HCT116 (cell line): ENCODE results near the gene CFDP1. TPM values are rescaled to one million over a fixed set of nuclear protein-coding genes. Genes with fewer than 3 reads are reported as not detected.

Source experiments
- ATAC-seq: fragments of 200-7000 bp; cut with Tn5 transposase; 2 replicates; pipeline ENCODE4 v1.9.1; 2020; ENCODE audit warnings: mild to moderate bottlenecking, moderate library complexity
- BruUV-seq: library from RNA; stranded (reverse); fragments of 400-500 nt; replicated peaks from 2 replicates; lab custom pipeline; 2021; lab: Mats Ljungman, UMichigan
- CTCF ChIA-PET: fragments of 300-600 bp; sonication (Branson Sonifier 250); formaldehyde crosslinking; loops from one replicate; lab custom pipeline; 2021; ENCODE audit warnings: antibody characterized with exemption; lab: Charles Lee
- POLR2A ChIA-PET: fragments of 300-600, 350-600 bp; sonication (Branson Sonifier 250); formaldehyde crosslinking; loops from one replicate; lab custom pipeline; 2021; ENCODE audit warnings: antibody characterized with exemption; lab: Charles Lee
- RAD21 ChIA-PET, 2 experiments: fragments of 300-600 bp; sonication (Branson Sonifier 250); formaldehyde crosslinking; loops; one replicate each; lab custom pipeline; 2023; ENCODE audit warnings: low total read pairs in 2 of 2; ENCODE audit not compliant: uncharacterized antibody in 2 of 2, unreplicated experiment in 2 of 2, low non-redundant PET in 1 of 2; lab: Charles Lee
- DNase-seq: peaks from one replicate; pipeline ENCODE4 v3.0.0-alpha.2; 2010; ENCODE audit warnings: low read depth, low spot score
- H2AFZ ChIP-seq: fragments of 200-600 bp; shearing (Covaris generic), sonication (generic); 2 replicates; pipeline ENCODE4 v1.6.1; 2017; ENCODE audit warnings: low read depth, mixed run types, mixed read lengths, antibody characterized with exemption, low read length; ENCODE audit not compliant: poor library complexity, severe bottlenecking
- H3K27ac ChIP-seq: 2 replicates; pipeline ENCODE4 v1.5.1; 2012; ENCODE audit warnings: low read depth, low read length
- H3K27me3 ChIP-seq: fragments of 200-600 bp; sonication (generic); 2 replicates; pipeline ENCODE4 v1.6.1; 2016; ENCODE audit warnings: mixed run types, low read length, mixed read lengths; ENCODE audit not compliant: insufficient read depth
- H3K36me3 ChIP-seq, 2 experiments: fragments of 200-500 bp in 1 of 2; fragments of 200-600 bp in 1 of 2; sonication (Bioruptor generic) in 1 of 2; sonication (generic) in 1 of 2; 2 replicates each; pipeline versions ENCODE4 v1.5.1 to v1.6.1; 2014 to 2016; ENCODE audit warnings: low read length in 2 of 2, inconsistent platforms in 1 of 2, mixed read lengths in 1 of 2, mixed run types in 1 of 2; ENCODE audit not compliant: insufficient read depth in 2 of 2, control insufficient read depth in 1 of 2
- H3K4me1 ChIP-seq, 2 experiments: fragments of 200-600 bp in 1 of 2; sonication (generic) in 1 of 2; 2 replicates each; pipeline versions ENCODE4 v1.5.1 to v1.6.1; 2012 to 2017; ENCODE audit warnings: low read length in 2 of 2, inconsistent platforms in 1 of 2, mild to moderate bottlenecking in 1 of 2, mixed read lengths in 1 of 2, mixed run types in 1 of 2, moderate library complexity in 1 of 2; ENCODE audit not compliant: insufficient read depth in 2 of 2, control insufficient read depth in 1 of 2
- H3K4me2 ChIP-seq: fragments of 200-600 bp; sonication (generic); 2 replicates; pipeline ENCODE4 v1.6.1; 2017; ENCODE audit warnings: mixed run types, low read length, mixed read lengths
- H3K4me3 ChIP-seq, 2 experiments: fragments of 200-600 bp in 1 of 2; sonication (generic) in 1 of 2; replicated peaks in 1 of 2; 2 replicates each; pipeline ENCODE4 v1.5.1; 2011 to 2016; ENCODE audit warnings: low read length in 2 of 2, control low read depth in 1 of 2, low read depth in 1 of 2, mild to moderate bottlenecking in 1 of 2, mixed read lengths in 1 of 2, mixed run types in 1 of 2
- H3K79me2 ChIP-seq: fragments of 200-600 bp; sonication (generic); 2 replicates; pipeline ENCODE4 v1.6.1; 2017; ENCODE audit warnings: mild to moderate bottlenecking, mixed run types, low read length, moderate library complexity, mixed read lengths; ENCODE audit not compliant: insufficient read depth
- H3K9ac ChIP-seq: fragments of 200-600 bp; sonication (generic); 2 replicates; pipeline ENCODE4 v1.6.1; 2016; ENCODE audit warnings: low read length, mixed read lengths
- H3K9me2 ChIP-seq: fragments of 200-600 bp; sonication (generic), shearing (Covaris generic); 2 replicates; pipeline ENCODE4 v1.6.1; 2017; ENCODE audit warnings: mixed run types, mild to moderate bottlenecking, moderate library complexity; ENCODE audit not compliant: insufficient read depth
- H3K9me3 ChIP-seq, 2 experiments: fragments of 200-500 bp in 1 of 2; fragments of 200-600 bp in 1 of 2; sonication (Bioruptor generic) in 1 of 2; sonication (generic) in 1 of 2; 2 replicates each; pipeline ENCODE4 v1.6.1; 2014 to 2017; ENCODE audit warnings: low read length in 2 of 2, mixed read lengths in 2 of 2, inconsistent platforms in 1 of 2, low read depth in 1 of 2, mild to moderate bottlenecking in 1 of 2, mixed run types in 1 of 2, moderate library complexity in 1 of 2; ENCODE audit not compliant: control insufficient read depth in 1 of 2, insufficient read depth in 1 of 2
- H4K20me1 ChIP-seq: fragments of 200-600 bp; sonication (generic), shearing (Covaris generic); 2 replicates; pipeline ENCODE4 v1.6.1; 2017; ENCODE audit warnings: mixed run types, mild to moderate bottlenecking, moderate library complexity; ENCODE audit not compliant: insufficient read depth
- ATF3 ChIP-seq: IDR thresholded peaks from 2 replicates; pipeline ENCODE4 v1.6.1; 2012
- CBX3 ChIP-seq: IDR thresholded peaks from 2 replicates; pipeline ENCODE4 v1.6.1; 2012; ENCODE audit warnings: low read depth
- ELF1 ChIP-seq: IDR thresholded peaks from 2 replicates; pipeline ENCODE4 v1.6.1; 2012; ENCODE audit warnings: low read depth, borderline replicate concordance
- EZH2 ChIP-seq: fragments of 200-600 bp; sonication (generic); IDR thresholded peaks from 2 replicates; pipeline ENCODE4 v1.6.1; 2017; ENCODE audit warnings: antibody characterized with exemption, mixed run types
- EZH2phosphoT487 ChIP-seq: fragments of 200-600 bp; IDR thresholded peaks from 2 replicates; pipeline ENCODE4 v1.6.1; 2018; ENCODE audit warnings: antibody characterized with exemption, borderline replicate concordance
- MAX ChIP-seq: IDR thresholded peaks from 2 replicates; pipeline ENCODE4 v1.6.1; 2012
- POLR2AphosphoS5 ChIP-seq: IDR thresholded peaks from 2 replicates; pipeline ENCODE4 v1.6.1; 2011; ENCODE audit warnings: mild to moderate bottlenecking, low read depth, low read length, moderate library complexity
- RAD21 ChIP-seq: IDR thresholded peaks from 2 replicates; pipeline ENCODE4 v1.6.1; 2012; ENCODE audit warnings: low read depth, mild to moderate bottlenecking
- REST ChIP-seq: IDR thresholded peaks from 2 replicates; pipeline ENCODE4 v1.6.1; 2012; ENCODE audit warnings: low read depth
- SIN3A ChIP-seq: IDR thresholded peaks from 2 replicates; pipeline ENCODE4 v1.6.1; 2012; ENCODE audit warnings: low read depth
- SRF ChIP-seq: IDR thresholded peaks from 2 replicates; pipeline ENCODE4 v1.6.1; 2012; ENCODE audit warnings: low read depth
- TCF7L2 ChIP-seq: IDR thresholded peaks from 2 replicates; pipeline ENCODE4 v1.7.0; 2011; ENCODE audit warnings: borderline replicate concordance, inconsistent platforms; ENCODE audit not compliant: insufficient read depth, insufficient read length; ENCODE audit errors: extremely low read depth
- ZBTB33 ChIP-seq: IDR thresholded peaks from 2 replicates; pipeline ENCODE4 v1.6.1; 2011; ENCODE audit warnings: mild to moderate bottlenecking, low read length, moderate library complexity; ENCODE audit not compliant: insufficient replicate concordance; ENCODE audit errors: extremely low read depth
- intact Hi-C: fragments of 100-400 bp; cut with micrococcal nuclease; formaldehyde crosslinking; loops from 2 replicates; pipeline ENCODE4 v1.10.0; 2022
- total RNA-seq: library from RNA; stranded (reverse); gene quantifications from one replicate; pipeline ENCODE4 v1.2.1, GENCODE V29; 2021; ENCODE audit not compliant: unreplicated experiment

Gene CFDP1
- total RNA-seq, 1 experiment from 2014 or later: 45.3 TPM

GRCh38 chr16:75323933-75324332 lies 109.4 kb downstream of the CFDP1 start:
- Histone ChIP-seq H3K36me3 (no peaks in the 10 kb centered on the region), H3K9me3 (no peaks in the 10 kb centered on the region), H3K27ac (no peak overlapping the region), H3K4me1 (peaks cover 10 to 16% of the 10 kb centered on the region in 2 experiments; a peak in 3 of 4 replicates)
- no peak for ATAC-seq
- BruUV-seq: no TSS peak
- TF ChIP-seq TCF7L2 (no peak), RAD21 (no peak), POLR2AphosphoS5 (no peak), SRF (no peak), ELF1 (no peak), SIN3A (no peak), ATF3 (no peak), EZH2phosphoT487 (no peak), EZH2 (no peak), MAX (no peak)
- TF ChIP-seq, all 23 proteins: peak for 0
- Histone ChIP-seq H3K27me3 (no peaks in the 10 kb centered on the region), H3K4me2 (no peak overlapping the region), H3K9me2 (no peaks in the 10 kb centered on the region), H3K79me2 (no peaks in the 10 kb centered on the region), H3K9ac (no peak overlapping the region), H2AFZ (no peak overlapping the region), H4K20me1 (no peaks in the 10 kb centered on the region), H3K4me3 (no peak overlapping the region)
- POLR2A ChIA-PET: interaction anchor here (0.8 kb wide), 1 partner anchor 19 kb away, joined by 3 read pairs; no protein-coding TSS in a partner anchor
- RAD21 ChIA-PET: no interaction called here
- DNase-seq: no peak
- intact Hi-C loops: no loop called here
- CTCF ChIA-PET: no interaction called here

- ChIA-PET RAD21 (interaction anchor here in 1 of 2 experiments (0.5 kb wide), 1 partner anchor 89 kb away, joined by 3 read pairs; no protein-coding TSS in a partner anchor), CTCF (no interaction called here), POLR2A (interaction anchor here (0.8 kb wide), 1 partner anchor 18 kb away, joined by 3 read pairs; no protein-coding TSS in a partner anchor)
- DNase-seq (no peak), ATAC-seq (no peak)
- Histone ChIP-seq H3K27ac (no peak overlapping the region), H3K9ac (no peak overlapping the region), H4K20me1 (no peaks in the 10 kb centered on the region), H3K9me2 (no peaks in the 10 kb centered on the region), H3K36me3 (no peaks in the 10 kb centered on the region), H3K4me2 (no peak overlapping the region), H3K4me1 (peaks cover 10 to 16% of the 10 kb centered on the region in 2 experiments; a peak in 3 of 4 replicates), H3K9me3 (no peaks in the 10 kb centered on the region), H3K27me3 (no peaks in the 10 kb centered on the region), H3K4me3 (no peak overlapping the region), H3K79me2 (no peaks in the 10 kb centered on the region), H2AFZ (no peak overlapping the region)
- intact Hi-C loops: no loop called here
- no TSS peak for BruUV-seq
- TF ChIP-seq POLR2AphosphoS5 (no peak), ZBTB33 (no peak), SIN3A (no peak), TCF7L2 (no peak), RAD21 (no peak), CBX3 (no peak), EZH2phosphoT487 (no peak), ELF1 (no peak), REST (no peak), EZH2 (no peak)
These were observed 110.1 kb downstream of the CFDP1 start for GRCh38 chr16:75323198-75323597.
